IMR-90 (cell line): ENCODE measurements around the gene UNC79. TPM values are rescaled to one million over a fixed set of nuclear protein-coding genes. Genes with fewer than 3 reads are reported as not detected.

Source experiments
- ATAC-seq: fragments of 200-7000 bp; cut with Tn5 transposase; 2 replicates; pipeline ENCODE4 v1.9.1; 2020; ENCODE audit warnings: low read depth, mild to moderate bottlenecking, moderate library complexity
- BruUV-seq: library from RNA; stranded (reverse); fragments of 400-500 nt; replicated peaks from 2 replicates; lab custom pipeline; 2021; lab: Mats Ljungman, UMichigan
- CTCF ChIA-PET: fragments of 300-600 bp; formaldehyde crosslinking; extraction: SDS; loops from one replicate; lab custom pipeline; 2021; ENCODE audit warnings: antibody characterized with exemption; lab: Yijun Ruan, JAX
- POLR2A ChIA-PET: fragments of 300-600 bp; sonication (Branson Sonifier 250); formaldehyde crosslinking; loops from one replicate; lab custom pipeline; 2022; ENCODE audit warnings: antibody characterized with exemption; ENCODE audit not compliant: unreplicated experiment; lab: Charles Lee
- DNase-seq: peaks from one replicate; pipeline ENCODE4 v3.0.0; 2013
- H2AFZ ChIP-seq: replicated peaks from 2 replicates; pipeline ENCODE3; 2013; ENCODE audit warnings: low read length, mild to moderate bottlenecking; ENCODE audit not compliant: poor library complexity
- H2AK5ac ChIP-seq: 2 replicates; pipeline ENCODE4 v1.6.1; 2013; ENCODE audit warnings: low read depth, low read length, inconsistent platforms
- H2AK9ac ChIP-seq: replicated peaks from 2 replicates; pipeline ENCODE3; 2013; ENCODE audit warnings: mild to moderate bottlenecking, low read depth, low read length, moderate library complexity; ENCODE audit not compliant: poor library complexity
- H2BK120ac ChIP-seq: 2 replicates; pipeline ENCODE4 v1.6.1; 2013; ENCODE audit warnings: low read depth, low read length, inconsistent platforms
- H2BK15ac ChIP-seq: 3 replicates; pipeline ENCODE4 v1.6.1; 2013; ENCODE audit warnings: low read depth, low read length, inconsistent platforms
- H2BK20ac ChIP-seq: 2 replicates; pipeline ENCODE4 v1.6.1; 2013; ENCODE audit warnings: low read depth, mild to moderate bottlenecking, inconsistent platforms, low read length, moderate library complexity
- H2BK5ac ChIP-seq: 2 replicates; pipeline ENCODE4 v1.6.1; 2013; ENCODE audit warnings: mild to moderate bottlenecking, low read depth, low read length, inconsistent platforms; ENCODE audit not compliant: poor library complexity, severe bottlenecking
- H3K14ac ChIP-seq: replicated peaks from 2 replicates; pipeline ENCODE4 v1.6.1; 2013; ENCODE audit warnings: low read depth, low read length, inconsistent platforms
- H3K18ac ChIP-seq: 2 replicates; pipeline ENCODE4 v1.6.1; 2013; ENCODE audit warnings: low read depth, low read length, control low read depth
- H3K23ac ChIP-seq: 2 replicates; pipeline ENCODE4 v1.6.1; 2013; ENCODE audit warnings: low read depth, low read length, inconsistent platforms
- H3K27ac ChIP-seq: 2 replicates; pipeline ENCODE4 v1.5.1; 2013; ENCODE audit warnings: mild to moderate bottlenecking, control low read depth, low read length; ENCODE audit not compliant: insufficient read depth
- H3K27me3 ChIP-seq: 2 replicates; pipeline ENCODE4 v1.6.1; 2013; ENCODE audit warnings: low read length; ENCODE audit not compliant: control insufficient read depth, insufficient read depth
- H3K36me3 ChIP-seq: 2 replicates; pipeline ENCODE4 v1.6.1; 2013; ENCODE audit warnings: low read length, mixed read lengths; ENCODE audit not compliant: control insufficient read depth, insufficient read depth
- H3K4ac ChIP-seq: 2 replicates; pipeline ENCODE4 v1.6.1; 2013; ENCODE audit warnings: low read depth, low read length, inconsistent platforms
- H3K4me1 ChIP-seq: 2 replicates; pipeline ENCODE4 v1.6.1; 2013; ENCODE audit warnings: low read length, mixed read lengths; ENCODE audit not compliant: control insufficient read depth, insufficient read depth
- H3K4me2 ChIP-seq: 2 replicates; pipeline ENCODE4 v1.6.1; 2013; ENCODE audit warnings: low read depth, mild to moderate bottlenecking, control low read depth, low read length, moderate library complexity
- H3K4me3 ChIP-seq: 2 replicates; pipeline ENCODE4 v1.5.1; 2013; ENCODE audit warnings: low read depth, mild to moderate bottlenecking, control low read depth, low read length, moderate library complexity; ENCODE audit not compliant: insufficient read depth
- H3K56ac ChIP-seq: 2 replicates; pipeline ENCODE4 v1.6.1; 2013; ENCODE audit warnings: low read length, inconsistent platforms; ENCODE audit not compliant: insufficient read depth; ENCODE audit errors: extremely low read depth
- H3K79me1 ChIP-seq, 2 experiments: 2 replicates each; pipeline ENCODE4 v1.6.1; 2013; ENCODE audit warnings: low read length in 2 of 2, inconsistent platforms in 1 of 2, low read depth in 1 of 2
- H3K9ac ChIP-seq: 2 replicates; pipeline ENCODE4 v1.6.1; 2013; ENCODE audit warnings: low read depth, low read length, control low read depth
- H3K9me1 ChIP-seq: 2 replicates; pipeline ENCODE4 v1.6.1; 2013; ENCODE audit warnings: low read length, inconsistent platforms; ENCODE audit not compliant: insufficient read depth
- H3K9me3 ChIP-seq: 2 replicates; pipeline ENCODE4 v1.6.1; 2013; ENCODE audit warnings: low read length; ENCODE audit not compliant: control insufficient read depth, insufficient read depth
- H4K20me1 ChIP-seq: 2 replicates; pipeline ENCODE4 v1.6.1; 2013; ENCODE audit warnings: low read length, inconsistent platforms; ENCODE audit not compliant: insufficient read depth
- H4K5ac ChIP-seq: 2 replicates; pipeline ENCODE4 v1.6.1; 2013; ENCODE audit warnings: mild to moderate bottlenecking, low read depth, low read length, control low read depth
- H4K8ac ChIP-seq, 2 experiments: 2 replicates each; pipeline ENCODE4 v1.6.1; 2013; ENCODE audit warnings: low read depth in 2 of 2, low read length in 2 of 2, control low read depth in 1 of 2, inconsistent platforms in 1 of 2
- H4K91ac ChIP-seq: 2 replicates; pipeline ENCODE4 v1.6.1; 2013; ENCODE audit warnings: low read depth, low read length, inconsistent platforms; ENCODE audit not compliant: insufficient read depth
- BHLHE40 ChIP-seq: fragments of 150-350 bp; IDR thresholded peaks from 2 replicates; pipeline ENCODE4 v1.6.1; 2016; ENCODE audit warnings: mild to moderate bottlenecking, low read depth, low read length
- CHD1 ChIP-seq: IDR thresholded peaks from 2 replicates; pipeline ENCODE4 v1.6.1; 2012; ENCODE audit warnings: low read depth, low read length, improper control_type of control experiment
- CTCF ChIP-seq: conservative IDR thresholded peaks from 2 replicates; pipeline ENCODE4 v1.5.1; 2012; ENCODE audit warnings: mild to moderate bottlenecking, low read depth, low read length, improper control_type of control experiment
- ELK1 ChIP-seq: fragments of 150-350 bp; IDR thresholded peaks from 2 replicates; pipeline ENCODE4 v1.6.1; 2016; ENCODE audit warnings: low read depth, mild to moderate bottlenecking, low read length, moderate library complexity, borderline replicate concordance
- FOS ChIP-seq: fragments of 150-350 bp; IDR thresholded peaks from 2 replicates; pipeline ENCODE4 v1.6.1; 2016; ENCODE audit warnings: low read depth, low read length
- MAFK ChIP-seq: IDR thresholded peaks from 2 replicates; pipeline ENCODE4 v1.6.1; 2012; ENCODE audit warnings: low read depth, low read length, improper control_type of control experiment
- MAZ ChIP-seq: IDR thresholded peaks from 2 replicates; pipeline ENCODE4 v1.6.1; 2012; ENCODE audit warnings: low read depth, mild to moderate bottlenecking, low read length, improper control_type of control experiment, moderate library complexity, borderline replicate concordance
- MXI1 ChIP-seq: IDR thresholded peaks from 2 replicates; pipeline ENCODE4 v1.6.1; 2012; ENCODE audit warnings: low read depth, mild to moderate bottlenecking, low read length, moderate library complexity, borderline replicate concordance
- NFE2L2 ChIP-seq: fragments of 150-350 bp; IDR thresholded peaks from 2 replicates; pipeline ENCODE4 v1.6.1; 2016; ENCODE audit warnings: low read depth, mild to moderate bottlenecking, low read length
- RAD21 ChIP-seq: IDR thresholded peaks from 2 replicates; pipeline ENCODE4 v1.6.1; 2012; ENCODE audit warnings: low read length, improper control_type of control experiment
- RFX5 ChIP-seq: IDR thresholded peaks from 2 replicates; pipeline ENCODE4 v1.8.0; 2012; ENCODE audit warnings: low read depth, mild to moderate bottlenecking, low read length, moderate library complexity
- SMC3 ChIP-seq: fragments of 150-350 bp; IDR thresholded peaks from 2 replicates; pipeline ENCODE4 v1.6.1; 2016; ENCODE audit warnings: low read depth, mild to moderate bottlenecking, antibody characterized with exemption, low read length, moderate library complexity
- USF2 ChIP-seq: fragments of 150-350 bp; IDR thresholded peaks from 2 replicates; pipeline ENCODE4 v1.6.1; 2017; ENCODE audit warnings: mild to moderate bottlenecking, antibody characterized with exemption, low read length, low read depth
- WGBS, 2 experiments: methylation state at CpG; one replicate each; pipeline versions ENCODE4 v1.1.5 to v1.1.7; 2013; ENCODE audit warnings: missing lambda C conversion rate in 2 of 2; ENCODE audit not compliant: insufficient read length in 1 of 2; ENCODE audit errors: extremely low coverage in 2 of 2; 5-methylcytosine and 5-hydroxymethylcytosine counted together
- dilution Hi-C: fragments of 300-500 bp; cut with HindIII; formaldehyde crosslinking; loops from one replicate; pipeline ENCODE4 v1.14.3; 2018; ENCODE audit warnings: low sequenced_read_pairs; ENCODE audit not compliant: unreplicated experiment
- in situ Hi-C: fragments of 300-500 bp; cut with MboI; formaldehyde crosslinking; loops from 3 replicates; pipeline ENCODE4 v1.14.3; 2019; ENCODE audit warnings: low sequenced_read_pairs, inconsistent platforms, mixed read lengths
- intact Hi-C: fragments of 100-400 bp; cut with micrococcal nuclease; formaldehyde crosslinking; loops from 2 replicates; pipeline ENCODE4 v1.10.0; 2022
- polyA plus RNA-seq, 3 experiments: library from polyadenylated mRNA; depleted of rRNA; stranded (reverse); fragments of >200 nt; gene quantifications; 2 replicates each; pipeline ENCODE4 v1.2.3, GENCODE V29; 2012; ENCODE audit warnings: low replicate concordance in 1 of 3
- total RNA-seq: library from RNA; depleted of rRNA; stranded (reverse); fragments of >200 nt; gene quantifications from 2 replicates; pipeline ENCODE4 v1.2.3, GENCODE V29; 2012

Gene UNC79
- total and polyA plus RNA-seq, 2 of the 4 experiments (the other 2 are of a cell fraction): under 0.01 TPM

- no TSS peak for BruUV-seq
- Histone ChIP-seq H3K27me3 (no peaks in the 10 kb centered on the region), H4K91ac (no peak overlapping the region), H3K18ac (no peak overlapping the region), H2BK5ac (no peak overlapping the region), H3K4me2 (no peak overlapping the region), H4K8ac (no peak overlapping the region), H3K56ac (no peak overlapping the region; the same call in 1 of the 2 replicates), H3K9me1 (no peaks in the 10 kb centered on the region), H3K14ac (no peak overlapping the region), H2AK9ac (no peak overlapping the region), H2BK20ac (no peak overlapping the region), H2AFZ (no peak overlapping the region), H3K27ac (no peak overlapping the region), H3K4me3 (no peak overlapping the region), H4K5ac (no peak overlapping the region), H3K79me1 (no peaks in the 10 kb centered on the region), H3K23ac (no peak overlapping the region), H2BK15ac (no peak overlapping the region), H4K20me1 (no peaks in the 10 kb centered on the region), H2BK120ac (no peak overlapping the region), H3K4ac (no peak overlapping the region), H3K4me1 (no peaks in the 10 kb centered on the region), H3K9ac (no peak overlapping the region), H3K9me3 (peaks cover 4% of the 10 kb centered on the region; the same call in 1 of the 2 replicates), H3K36me3 (no peaks in the 10 kb centered on the region), H2AK5ac (no peak overlapping the region)
- intact Hi-C loops: no loop called here
- no peak for ATAC-seq
- ChIA-PET CTCF (no interaction called here), POLR2A (no interaction called here)
- in situ Hi-C loops: no loop called here
- dilution Hi-C loops: no loop called here
- 45% methylated on average over 3 of the region's 8 CpGs; no CpG with 5 or more reads in 1 of the 2 experiments for WGBS, 2 experiments
- TF ChIP-seq SMC3 (no peak), USF2 (no peak), MAFK (no peak), ELK1 (no peak), CHD1 (no peak), MAZ (no peak), RAD21 (no peak), MXI1 (no peak), FOS (no peak), RFX5 (no peak), NFE2L2 (no peak), CTCF (no peak), BHLHE40 (no peak)
- DNase-seq: no peak
Observed at GRCh38 chr14:93749076-93749420, 318.3 kb downstream of the UNC79 start.
